ENCODE results near the gene ZSCAN12. TPM values are rescaled to one million over a fixed set of nuclear protein-coding genes. Genes with fewer than 3 reads are reported as not detected.
"Not testable (repeated sequence)": the region's sequence is repeated elsewhere in the genome, so short reads cannot be mapped to it uniquely, and the experiment has no call there.

ZSCAN12 gene
- total and polyA plus RNA-seq, 10 of the 15 experiments (the other 5 are each of a cell fraction or from before 2014, with no cell fraction given), result 1.2 to 12.2 (median 7.4) TPM

DNA sequence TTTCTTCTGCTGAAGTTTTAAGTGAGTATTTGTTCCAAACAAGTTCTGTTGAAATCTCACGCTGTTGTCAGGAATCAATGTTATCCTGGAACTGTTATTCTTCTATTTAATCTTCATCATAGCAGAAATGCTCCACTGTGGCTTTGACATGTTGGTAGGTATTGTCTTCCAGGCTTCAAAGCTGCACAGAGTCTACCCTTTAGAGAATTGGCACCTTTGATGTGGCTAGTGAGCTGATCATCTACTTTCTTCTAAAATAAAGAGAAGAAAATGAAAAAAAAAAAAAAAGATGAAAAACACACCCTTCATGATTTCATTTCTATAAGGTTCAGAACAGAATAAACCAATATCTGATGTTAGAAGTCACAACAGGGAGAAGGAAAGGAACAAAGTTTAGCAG is 49.5 kb upstream of the ZSCAN12 start (continued):
- TF ChIP-seq, protein P1, sequence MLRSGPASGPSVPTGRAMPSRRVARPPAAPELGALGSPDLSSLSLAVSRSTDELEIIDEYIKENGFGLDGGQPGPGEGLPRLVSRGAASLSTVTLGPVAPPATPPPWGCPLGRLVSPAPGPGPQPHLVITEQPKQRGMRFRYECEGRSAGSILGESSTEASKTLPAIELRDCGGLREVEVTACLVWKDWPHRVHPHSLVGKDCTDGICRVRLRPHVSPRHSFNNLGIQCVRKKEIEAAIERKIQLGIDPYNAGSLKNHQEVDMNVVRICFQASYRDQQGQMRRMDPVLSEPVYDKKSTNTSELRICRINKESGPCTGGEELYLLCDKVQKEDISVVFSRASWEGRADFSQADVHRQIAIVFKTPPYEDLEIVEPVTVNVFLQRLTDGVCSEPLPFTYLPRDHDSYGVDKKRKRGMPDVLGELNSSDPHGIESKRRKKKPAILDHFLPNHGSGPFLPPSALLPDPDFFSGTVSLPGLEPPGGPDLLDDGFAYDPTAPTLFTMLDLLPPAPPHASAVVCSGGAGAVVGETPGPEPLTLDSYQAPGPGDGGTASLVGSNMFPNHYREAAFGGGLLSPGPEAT (IDR thresholded peaks at IDR 0.05; ENCODE audit: low read depth), result no peak
- TF ChIP-seq BRCA1 (IDR thresholded peaks at IDR 0.05; ENCODE audit: low read depth, low read length), result no peak
- TF ChIP-seq SREBF2 (IDR thresholded peaks at IDR 0.05; ENCODE audit: low read length), result no peak
- no peak for TF ChIP-seq SMAD5 (IDR thresholded peaks at IDR 0.05; ENCODE audit: low read depth)
- TF ChIP-seq ZNF622 (IDR thresholded peaks at IDR 0.05), result no peak
- no peak for TF ChIP-seq NR2C1 (IDR thresholded peaks at IDR 0.05)
- TF ChIP-seq STAT3 (IDR thresholded peaks at IDR 0.05; ENCODE audit: low read depth, low read length), result no peak
- no peak for TF ChIP-seq NFIC (IDR thresholded peaks at IDR 0.05; ENCODE audit: low read depth, low read length)
- TF ChIP-seq, protein P2, sequence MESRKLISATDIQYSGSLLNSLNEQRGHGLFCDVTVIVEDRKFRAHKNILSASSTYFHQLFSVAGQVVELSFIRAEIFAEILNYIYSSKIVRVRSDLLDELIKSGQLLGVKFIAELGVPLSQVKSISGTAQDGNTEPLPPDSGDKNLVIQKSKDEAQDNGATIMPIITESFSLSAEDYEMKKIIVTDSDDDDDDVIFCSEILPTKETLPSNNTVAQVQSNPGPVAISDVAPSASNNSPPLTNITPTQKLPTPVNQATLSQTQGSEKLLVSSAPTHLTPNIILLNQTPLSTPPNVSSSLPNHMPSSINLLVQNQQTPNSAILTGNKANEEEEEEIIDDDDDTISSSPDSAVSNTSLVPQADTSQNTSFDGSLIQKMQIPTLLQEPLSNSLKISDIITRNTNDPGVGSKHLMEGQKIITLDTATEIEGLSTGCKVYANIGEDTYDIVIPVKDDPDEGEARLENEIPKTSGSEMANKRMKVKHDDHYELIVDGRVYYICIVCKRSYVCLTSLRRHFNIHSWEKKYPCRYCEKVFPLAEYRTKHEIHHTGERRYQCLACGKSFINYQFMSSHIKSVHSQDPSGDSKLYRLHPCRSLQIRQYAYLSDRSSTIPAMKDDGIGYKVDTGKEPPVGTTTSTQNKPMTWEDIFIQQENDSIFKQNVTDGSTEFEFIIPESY (IDR thresholded peaks at IDR 0.05), result no peak

DNA sequence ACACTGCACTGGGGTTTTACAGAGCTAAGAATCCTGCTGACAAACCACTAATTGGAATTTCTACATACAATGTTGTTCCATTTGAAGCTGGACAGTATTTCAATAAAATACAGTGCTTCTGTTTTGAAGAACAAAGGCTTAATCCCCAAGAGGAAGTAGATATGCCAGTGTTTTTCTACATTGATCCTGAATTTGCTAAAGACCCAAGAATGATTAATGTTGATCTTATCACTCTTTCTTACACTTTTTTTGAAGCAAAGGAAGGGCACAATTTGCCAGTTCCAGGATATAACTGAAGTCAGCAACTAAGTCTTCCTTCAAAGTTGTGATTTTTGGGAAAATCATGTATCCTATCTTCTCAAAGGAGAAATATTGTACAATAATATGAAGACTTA is 48.0 kb upstream of the ZSCAN12 start:
- H3K4me3 ChIP-seq; in situ Hi-C loops (cut with MboI); ATAC-seq; H4K20me1 ChIP-seq (ENCODE audit: control insufficient read depth, insufficient read depth); CTCF ChIA-PET; H3K4me1 ChIP-seq (ENCODE audit: control insufficient read depth, insufficient read depth, low read length); H3K9ac ChIP-seq (ENCODE audit: control insufficient read depth, insufficient read depth, low read length); BruUV-seq (replicated peaks); SMC1A ChIA-PET (ENCODE audit: uncharacterized antibody, unreplicated experiment); H3K4me2 ChIP-seq (ENCODE audit: control insufficient read depth, insufficient read depth); H3K27ac ChIP-seq (ENCODE audit: control insufficient read depth, insufficient read depth); intact Hi-C loops (cut with micrococcal nuclease; ENCODE audit: unreplicated experiment); FAIRE-seq; H3K36me3 ChIP-seq (ENCODE audit: control insufficient read depth in 2 of 2, insufficient read depth in 2 of 2, low read length in 1 of 2); POLR2A ChIA-PET; RAD21 ChIA-PET (ENCODE audit: unreplicated experiment); H3K9me3 ChIP-seq (replicated peaks; ENCODE audit: control insufficient read depth, insufficient read depth, low read length); H2AFZ ChIP-seq (ENCODE audit: control insufficient read depth, low read depth, low read length); DNase-seq (ENCODE audit: low read depth, low spot score); H3K79me2 ChIP-seq (ENCODE audit: control insufficient read depth, insufficient read depth, low read length); H3K27me3 ChIP-seq (replicated peaks in 1 of 2; ENCODE audit: control insufficient read depth in 2 of 2, insufficient read depth in 2 of 2, low read length in 1 of 2): not testable (repeated sequence)

Measured in GM12878 (cell line).